IPS-15b (cell line): ENCODE data around the gene CWC27.

Experiments used
- H3K27me3 ChIP-seq: one replicate; pipeline ENCODE4 v1.6.1; 2013; ENCODE audit warnings: low read length; ENCODE audit not compliant: control insufficient read depth, insufficient read depth
- H3K36me3 ChIP-seq: one replicate; pipeline ENCODE4 v1.6.1; 2013; ENCODE audit warnings: low read length; ENCODE audit not compliant: control insufficient read depth, insufficient read depth
- H3K4me1 ChIP-seq: one replicate; pipeline ENCODE4 v1.6.1; 2013; ENCODE audit warnings: mild to moderate bottlenecking, low read length; ENCODE audit not compliant: control insufficient read depth, insufficient read depth
- H3K4me3 ChIP-seq: one replicate; pipeline ENCODE4 v1.5.1; 2013; ENCODE audit warnings: low read depth, low read length
- H3K9ac ChIP-seq: one replicate; pipeline ENCODE4 v1.6.1; 2013; ENCODE audit warnings: low read depth, mild to moderate bottlenecking, low read length
- H3K9me3 ChIP-seq: one replicate; pipeline ENCODE4 v1.6.1; 2013; ENCODE audit warnings: mild to moderate bottlenecking, low read length; ENCODE audit not compliant: control insufficient read depth, insufficient read depth

CWC27 gene

DNA sequence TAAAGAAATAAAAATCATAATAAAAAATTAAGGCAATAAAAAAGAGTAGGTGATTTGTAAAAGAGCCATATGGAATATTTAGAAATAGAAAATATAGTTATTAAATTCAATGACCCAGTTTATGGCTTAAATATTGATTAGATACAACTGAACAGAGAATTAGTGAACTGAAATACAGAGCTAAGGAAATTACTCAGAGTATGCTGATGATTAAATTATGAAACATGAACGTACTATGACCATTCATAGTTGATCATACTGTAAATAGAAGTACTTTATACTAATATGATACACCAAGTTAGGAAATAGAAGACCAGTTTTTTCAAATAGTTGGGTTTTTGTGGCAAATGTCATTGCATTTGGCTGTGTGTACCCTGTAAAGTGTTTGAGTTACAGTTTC lies 194.5 kb downstream of the CWC27 start:
- Histone ChIP-seq H3K36me3 (no peaks in the 10 kb centered on the region), H3K27me3 (no peaks in the 10 kb centered on the region), H3K4me3 (no peak overlapping the region), H3K9ac (no peak overlapping the region), H3K4me1 (no peaks in the 10 kb centered on the region), H3K9me3 (no peaks in the 10 kb centered on the region)

DNA sequence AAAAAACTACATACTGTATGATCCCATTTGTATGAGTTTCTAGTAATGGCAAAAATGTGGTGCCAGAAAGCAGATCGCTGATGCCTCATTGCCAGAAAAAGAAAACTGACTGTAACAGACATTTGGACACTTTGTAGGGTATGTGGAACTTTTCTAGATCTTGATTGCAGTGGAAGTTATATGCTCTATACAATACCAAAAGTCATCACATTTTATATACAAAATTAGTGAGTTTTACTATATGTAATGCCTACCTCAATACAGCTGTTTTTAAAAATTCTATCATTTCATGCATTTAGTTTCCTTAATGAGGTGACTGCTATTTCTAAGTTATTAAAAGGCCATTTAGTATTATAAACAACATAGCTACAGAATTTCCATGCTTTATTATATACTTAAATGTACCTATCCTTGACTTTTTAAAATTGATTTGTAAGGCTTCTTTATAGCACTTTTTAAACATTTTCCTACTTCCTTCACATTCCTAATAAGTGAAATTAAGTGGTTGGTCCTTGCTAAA lies 199.9 kb downstream of the CWC27 start:
- no peaks in the 10 kb centered on the region for H3K36me3 ChIP-seq
- H3K9ac ChIP-seq = no peak overlapping the region
- no peaks in the 10 kb centered on the region for H3K9me3 ChIP-seq
- H3K27me3 ChIP-seq = no peaks in the 10 kb centered on the region
- H3K4me1 ChIP-seq = no peaks in the 10 kb centered on the region
- no peak overlapping the region for H3K4me3 ChIP-seq

DNA sequence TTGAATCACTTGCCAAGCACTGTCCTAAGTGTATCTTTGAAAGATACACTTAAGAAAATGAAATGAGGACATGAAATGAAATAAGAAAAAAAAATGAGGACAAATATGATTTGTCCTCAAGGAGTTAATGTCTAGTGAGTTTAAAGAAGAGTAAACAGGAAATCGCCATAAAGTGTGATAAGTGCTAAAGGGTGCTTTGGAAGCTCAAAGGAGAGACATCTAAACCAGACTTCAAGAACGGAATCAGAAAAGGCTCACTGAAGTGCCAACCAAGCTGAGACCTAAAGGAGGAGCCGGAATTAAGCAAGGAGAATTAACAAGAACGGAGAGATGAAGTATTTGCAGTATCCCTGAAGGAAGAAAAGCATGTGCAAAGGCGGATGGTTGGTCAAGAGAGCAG lies 200.8 kb downstream of the CWC27 start:
- Histone ChIP-seq H3K9ac (no peak overlapping the region), H3K9me3 (no peaks in the 10 kb centered on the region)

DNA sequence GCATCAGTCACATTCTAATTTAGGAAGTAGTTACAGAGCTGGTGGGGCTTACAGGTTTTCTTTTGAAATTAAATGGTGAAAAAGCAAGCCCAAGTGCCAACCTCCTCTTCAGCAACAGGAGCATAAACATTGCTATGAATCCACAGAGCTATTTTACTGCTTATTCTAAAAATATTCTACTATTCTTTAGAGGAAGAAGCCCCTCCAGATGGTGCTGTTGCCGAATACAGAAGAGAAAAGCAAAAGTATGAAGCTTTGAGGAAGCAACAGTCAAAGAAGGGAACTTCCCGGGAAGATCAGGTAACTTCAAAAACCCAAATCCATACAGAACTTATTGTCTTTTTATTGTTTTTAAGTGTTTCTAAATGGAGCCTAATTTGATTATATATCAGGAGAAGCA lies 202.8 kb downstream of the CWC27 start:
- Histone ChIP-seq H3K9ac (no peak overlapping the region), H3K9me3 (no peaks in the 10 kb centered on the region), H3K27me3 (no peaks in the 10 kb centered on the region), H3K36me3 (no peaks in the 10 kb centered on the region), H3K4me3 (no peak overlapping the region), H3K4me1 (no peaks in the 10 kb centered on the region)

More for the DNA sequence above, 200.8 kb downstream of the CWC27 start:
- no peaks in the 10 kb centered on the region for H3K27me3 ChIP-seq
- no peak overlapping the region for H3K4me3 ChIP-seq
- H3K36me3 ChIP-seq = no peaks in the 10 kb centered on the region
- no peaks in the 10 kb centered on the region for H3K4me1 ChIP-seq

DNA sequence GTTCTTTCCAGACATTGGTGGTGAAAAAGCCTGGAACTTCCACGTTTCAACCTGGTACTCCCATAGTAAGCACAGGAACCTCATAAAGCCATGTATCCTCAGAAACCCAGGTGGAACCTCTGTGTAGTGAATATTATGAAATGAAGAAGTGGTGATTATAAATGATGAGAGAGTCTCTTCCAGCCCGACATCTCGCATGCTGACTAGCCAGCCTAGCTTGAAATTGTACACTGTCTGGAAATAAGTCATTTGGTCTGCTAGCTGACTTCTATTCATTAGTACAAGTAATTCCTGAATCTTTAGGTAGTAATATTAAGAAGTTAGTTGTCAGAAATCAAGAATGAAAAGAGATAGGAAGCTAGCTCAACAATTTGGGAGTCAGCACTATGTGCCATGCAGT lies 203.3 kb downstream of the CWC27 start:
- Histone ChIP-seq H3K36me3 (no peaks in the 10 kb centered on the region), H3K9me3 (no peaks in the 10 kb centered on the region), H3K4me1 (no peaks in the 10 kb centered on the region), H3K9ac (no peak overlapping the region), H3K27me3 (no peaks in the 10 kb centered on the region), H3K4me3 (no peak overlapping the region)

DNA sequence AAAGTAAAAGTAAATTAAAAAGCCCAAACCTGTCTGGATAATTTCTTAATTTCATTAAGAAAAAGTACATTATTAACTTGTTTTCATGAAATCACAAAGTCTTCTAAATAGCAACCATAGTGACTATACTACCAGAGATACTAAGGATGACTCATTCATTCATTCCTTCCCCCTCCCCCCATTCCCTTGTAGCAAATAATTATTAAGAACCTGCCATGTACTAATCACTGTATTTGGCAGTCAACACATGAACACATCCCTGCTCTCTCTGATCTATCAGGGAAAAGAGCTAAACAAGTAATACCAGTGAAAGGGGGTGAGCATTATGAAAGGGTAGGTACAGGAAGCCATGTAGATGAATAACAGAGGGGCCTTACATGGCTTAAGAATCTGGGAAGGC lies 203.9 kb downstream of the CWC27 start:
- Histone ChIP-seq H3K4me3 (no peak overlapping the region), H3K9ac (no peak overlapping the region), H3K9me3 (no peaks in the 10 kb centered on the region), H3K36me3 (no peaks in the 10 kb centered on the region), H3K4me1 (no peaks in the 10 kb centered on the region), H3K27me3 (no peaks in the 10 kb centered on the region)

DNA sequence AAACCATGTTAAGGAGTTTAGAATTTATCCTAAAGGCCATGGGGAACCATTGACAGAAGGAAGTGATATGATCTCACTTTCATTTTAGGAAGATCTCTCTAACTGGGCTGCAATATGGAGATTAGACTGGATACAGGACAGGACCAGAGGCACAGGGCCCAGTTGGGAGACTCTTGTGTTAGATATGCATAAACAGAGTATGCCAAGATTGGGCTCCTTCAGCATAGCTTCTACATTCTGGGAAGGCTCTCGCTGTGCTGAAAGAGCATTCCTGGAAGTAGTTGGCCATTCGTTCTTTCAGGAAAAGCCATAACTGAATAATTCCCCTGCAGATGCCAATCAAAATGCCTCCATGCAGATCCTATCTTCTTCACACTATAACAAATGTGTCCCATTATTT lies 204.5 kb downstream of the CWC27 start:
- no peaks in the 10 kb centered on the region for H3K4me1 ChIP-seq
- no peaks in the 10 kb centered on the region for H3K9me3 ChIP-seq
- H3K9ac ChIP-seq = no peak overlapping the region
- no peak overlapping the region for H3K4me3 ChIP-seq
- no peaks in the 10 kb centered on the region for H3K36me3 ChIP-seq
- no peaks in the 10 kb centered on the region for H3K27me3 ChIP-seq

DNA sequence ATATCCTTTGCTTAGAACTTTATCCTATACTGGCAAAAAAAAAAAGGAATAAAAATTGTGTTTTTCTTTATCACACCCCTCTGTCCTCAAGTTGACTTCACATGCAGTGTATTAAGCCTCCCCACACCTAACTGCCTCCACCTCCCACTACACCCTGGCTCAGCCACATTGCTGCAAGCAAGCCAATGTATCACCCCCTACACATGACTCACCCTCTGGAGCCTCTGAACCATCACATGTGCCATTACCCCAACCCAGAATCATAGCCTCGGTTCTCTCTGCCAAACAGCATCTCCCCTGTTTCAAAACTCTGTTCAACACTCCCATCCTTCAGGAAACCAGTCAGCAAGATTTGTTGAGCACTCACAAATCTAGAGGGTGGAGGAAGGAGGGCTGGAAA lies 209.0 kb downstream of the CWC27 start:
- Histone ChIP-seq H3K9me3 (no peaks in the 10 kb centered on the region), H3K9ac (no peak overlapping the region), H3K4me3 (no peak overlapping the region), H3K27me3 (no peaks in the 10 kb centered on the region), H3K36me3 (no peaks in the 10 kb centered on the region), H3K4me1 (no peaks in the 10 kb centered on the region)

DNA sequence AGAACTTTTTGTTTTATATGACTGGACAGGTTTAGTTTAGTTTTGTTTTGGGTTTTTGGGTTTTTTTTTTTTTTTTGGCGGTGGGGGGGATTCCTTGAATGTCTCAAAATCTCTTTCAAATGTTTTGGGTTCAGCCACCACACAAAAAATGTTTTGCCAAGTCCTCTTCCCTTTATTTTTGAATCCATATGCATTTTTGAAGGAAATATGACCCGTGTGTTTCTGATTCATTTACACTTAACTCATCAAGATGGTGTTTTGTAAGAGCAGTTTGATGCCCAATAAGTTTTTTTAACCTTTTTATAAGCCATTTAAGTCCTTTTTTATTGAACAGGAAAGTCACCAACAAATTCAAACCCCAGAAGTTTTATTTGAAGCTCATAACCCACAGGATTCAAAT lies 209.8 kb downstream of the CWC27 start:
- Histone ChIP-seq H3K9ac (no peak overlapping the region), H3K4me3 (no peak overlapping the region), H3K36me3 (no peaks in the 10 kb centered on the region), H3K4me1 (no peaks in the 10 kb centered on the region), H3K9me3 (no peaks in the 10 kb centered on the region), H3K27me3 (no peaks in the 10 kb centered on the region)

DNA sequence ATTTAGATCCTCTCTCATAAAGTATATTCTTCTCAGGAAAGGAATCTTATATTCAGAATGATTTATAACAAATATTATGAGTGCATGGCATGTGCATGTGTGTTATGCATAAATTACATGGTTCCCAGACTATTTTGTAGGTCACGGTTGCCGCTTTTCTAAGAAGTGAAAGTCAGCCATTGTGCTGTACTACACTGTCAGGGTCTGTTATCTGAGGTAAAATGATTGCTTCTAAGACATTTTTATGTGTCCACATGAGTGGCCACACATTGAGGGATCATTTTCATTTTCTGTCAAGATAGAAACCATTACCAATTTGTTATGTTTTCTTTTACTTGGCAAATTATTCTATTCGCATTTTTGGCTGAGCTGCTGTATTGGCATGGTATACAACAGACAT lies 210.8 kb downstream of the CWC27 start:
- Histone ChIP-seq H3K4me3 (no peak overlapping the region), H3K4me1 (no peaks in the 10 kb centered on the region), H3K27me3 (no peaks in the 10 kb centered on the region), H3K9me3 (no peaks in the 10 kb centered on the region), H3K9ac (no peak overlapping the region), H3K36me3 (no peaks in the 10 kb centered on the region)

DNA sequence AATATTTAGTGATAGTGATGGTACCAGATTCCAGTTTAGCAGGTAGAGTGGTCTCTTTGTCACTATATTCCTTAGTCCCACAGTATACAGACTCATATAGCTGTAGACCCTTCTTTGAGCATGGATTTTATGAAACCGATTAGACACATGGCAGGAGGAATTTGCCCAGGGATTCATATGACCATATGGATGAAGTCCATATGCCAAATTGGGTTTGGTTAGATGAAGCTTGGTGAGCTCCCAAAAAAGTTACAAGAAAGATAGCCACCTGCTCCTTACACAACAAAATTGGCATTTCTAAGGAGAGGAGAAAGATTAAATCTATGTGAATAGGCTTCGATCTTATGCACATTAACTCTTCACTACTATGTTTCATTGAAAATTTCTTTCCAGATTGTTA lies 211.4 kb downstream of the CWC27 start:
- Histone ChIP-seq H3K4me1 (no peaks in the 10 kb centered on the region), H3K9ac (no peak overlapping the region), H3K27me3 (no peaks in the 10 kb centered on the region), H3K4me3 (no peak overlapping the region), H3K36me3 (no peaks in the 10 kb centered on the region), H3K9me3 (no peaks in the 10 kb centered on the region)

DNA sequence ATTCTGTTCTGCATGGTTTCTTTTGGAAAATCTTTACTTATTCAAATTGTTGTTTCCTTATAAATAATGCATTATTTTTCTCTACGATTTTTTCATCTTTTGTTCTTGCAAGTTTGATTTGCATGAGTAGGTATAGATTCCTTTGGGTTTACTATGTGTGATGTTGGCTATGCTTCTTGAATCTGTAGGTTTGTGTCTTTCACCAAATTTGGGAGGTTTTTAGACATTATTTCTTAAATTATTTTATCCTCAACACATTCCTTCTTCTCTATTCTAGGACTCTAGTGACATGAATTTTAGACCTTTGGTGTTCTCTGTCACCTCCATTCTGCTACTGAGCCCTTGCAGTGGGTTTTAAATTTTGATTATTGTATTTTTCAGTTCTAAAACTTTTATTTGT lies 219.0 kb downstream of the CWC27 start:
- H3K4me3 ChIP-seq = no peak overlapping the region
- no peaks in the 10 kb centered on the region for H3K36me3 ChIP-seq
- H3K9ac ChIP-seq = no peak overlapping the region
- H3K9me3 ChIP-seq = no peaks in the 10 kb centered on the region
- no peaks in the 10 kb centered on the region for H3K4me1 ChIP-seq
- no peaks in the 10 kb centered on the region for H3K27me3 ChIP-seq

DNA sequence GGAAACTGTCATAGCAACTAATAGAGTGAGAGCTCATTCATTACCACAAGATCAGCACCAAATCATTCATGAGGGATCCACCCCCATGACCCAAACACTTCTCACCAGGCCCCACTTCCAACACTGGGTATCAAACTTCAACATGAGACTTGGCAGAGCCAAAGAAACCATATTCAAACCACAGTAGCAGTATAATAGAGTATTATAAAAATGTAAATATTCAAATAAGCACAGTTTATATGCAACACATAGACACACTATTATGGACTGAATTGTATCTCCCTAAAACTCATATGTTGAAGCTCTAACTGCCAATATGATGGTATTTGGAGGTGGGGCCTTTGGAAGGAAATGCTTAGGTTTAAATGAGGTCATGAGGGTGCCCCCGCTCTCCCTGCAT lies 240.5 kb downstream of the CWC27 start:
- Histone ChIP-seq H3K36me3 (no peaks in the 10 kb centered on the region), H3K27me3 (no peaks in the 10 kb centered on the region), H3K4me3 (no peak overlapping the region), H3K9me3 (no peaks in the 10 kb centered on the region), H3K9ac (no peak overlapping the region), H3K4me1 (no peaks in the 10 kb centered on the region)
